OCI-LY7 (cell line): Measurements from ENCODE around the gene KANSL1. TPM values are rescaled to one million over a fixed set of nuclear protein-coding genes. Genes with fewer than 3 reads are reported as not detected.
"Not testable (repeated sequence)": the region's sequence is repeated elsewhere in the genome, so short reads cannot be mapped to it uniquely, and the experiment has no call there.

ENCODE experiments used
- BruUV-seq: library from RNA; stranded (reverse); fragments of 400-500 nt; replicated peaks from 2 replicates; lab custom pipeline; 2021; lab: Mats Ljungman, UMichigan
- CTCF ChIA-PET: fragments of 300-600 bp; sonication (Branson Sonifier 250); formaldehyde crosslinking; loops from one replicate; lab custom pipeline; 2022; ENCODE audit warnings: antibody characterized with exemption; ENCODE audit not compliant: unreplicated experiment; lab: Charles Lee
- POLR2A ChIA-PET: fragments of 300-600 bp; sonication (Branson Sonifier 250); formaldehyde crosslinking; loops from one replicate; lab custom pipeline; 2022; ENCODE audit warnings: antibody characterized with exemption; lab: Charles Lee
- DNase-seq: peaks from one replicate; pipeline ENCODE4 v3.0.0-alpha.2; 2015; ENCODE audit warnings: low spot score
- H2AFZ ChIP-seq: fragments of 200-600 bp; sonication (generic), shearing (Covaris generic); 2 replicates; pipeline ENCODE4 v1.6.1; 2014; ENCODE audit warnings: mild to moderate bottlenecking, antibody characterized with exemption, low read length, moderate library complexity
- H3K27ac ChIP-seq: fragments of 200-600 bp; sonication (generic); 2 replicates; pipeline ENCODE4 v1.5.1; 2014; ENCODE audit warnings: mixed run types, low read depth, mild to moderate bottlenecking, moderate library complexity, low read length, inconsistent platforms; ENCODE audit not compliant: poor library complexity, severe bottlenecking
- H3K36me3 ChIP-seq: fragments of 200-600 bp; sonication (generic); 2 replicates; pipeline ENCODE4 v1.6.1; 2014; ENCODE audit warnings: mild to moderate bottlenecking, antibody characterized with exemption, low read length, moderate library complexity, mixed read lengths; ENCODE audit not compliant: insufficient read depth
- H3K4me1 ChIP-seq: fragments of 200-600 bp; sonication (generic); 2 replicates; pipeline ENCODE4 v1.5.1; 2014; ENCODE audit warnings: mild to moderate bottlenecking, low read length; ENCODE audit not compliant: insufficient read depth, poor library complexity, severe bottlenecking
- H3K4me2 ChIP-seq: fragments of 200-600 bp; sonication (generic); 2 replicates; pipeline ENCODE4 v1.6.1; 2014; ENCODE audit warnings: mild to moderate bottlenecking, low read length
- H3K4me3 ChIP-seq: fragments of 200-600 bp; sonication (generic); 2 replicates; pipeline ENCODE4 v1.5.1; 2014; ENCODE audit warnings: mild to moderate bottlenecking, low read depth, low read length; ENCODE audit not compliant: poor library complexity, severe bottlenecking
- H3K79me2 ChIP-seq: fragments of 200-600 bp; sonication (generic); 2 replicates; pipeline ENCODE4 v1.6.1; 2016; ENCODE audit warnings: low read depth, mild to moderate bottlenecking, low read length, moderate library complexity, mixed read lengths; ENCODE audit not compliant: insufficient read depth
- H3K9me2 ChIP-seq: fragments of 200-600 bp; sonication (generic); 2 replicates; pipeline ENCODE4 v1.6.1; 2016; ENCODE audit warnings: mild to moderate bottlenecking, low read length, mixed read lengths; ENCODE audit not compliant: insufficient read depth
- H3K9me3 ChIP-seq: fragments of 200-600 bp; sonication (generic); 2 replicates; pipeline ENCODE4 v1.6.1; 2014; ENCODE audit warnings: mild to moderate bottlenecking, mixed run types, low read length, mixed read lengths
- H4K20me1 ChIP-seq: fragments of 200-600 bp; sonication (generic); 2 replicates; pipeline ENCODE4 v1.6.1; 2014; ENCODE audit warnings: mild to moderate bottlenecking, antibody characterized with exemption, low read length, moderate library complexity, mixed read lengths; ENCODE audit not compliant: insufficient read depth
- EZH2phosphoT487 ChIP-seq: fragments of 200-600 bp; sonication (generic); IDR thresholded peaks from 2 replicates; pipeline ENCODE4 v1.6.1; 2018; ENCODE audit warnings: low read depth, borderline replicate concordance, mild to moderate bottlenecking, mixed run types, antibody characterized with exemption, low read length, moderate library complexity, mixed read lengths
- intact Hi-C: fragments of 100-400 bp; cut with micrococcal nuclease; formaldehyde crosslinking; loops from one replicate; pipeline ENCODE4 v1.10.0; 2022; ENCODE audit not compliant: unreplicated experiment
- total RNA-seq, 2 experiments: library from RNA; depleted of rRNA in 1 of 2; stranded (reverse); fragments of >200 nt in 1 of 2; shearing (Covaris generic) in 1 of 2; gene quantifications; 2 replicates each; pipeline ENCODE4 v1.2.3, GENCODE V29; 2014 to 2022
- TF ChIP-seq, protein P1 (sequence below): fragments of 200-600 bp; sonication (generic); conservative IDR thresholded peaks from 2 replicates; pipeline ENCODE4 v1.5.1; 2014; ENCODE audit warnings: mild to moderate bottlenecking, antibody characterized with exemption, low read length, moderate library complexity, mixed read lengths

KANSL1 gene
- total RNA-seq, 2 experiments from 2014 or later: 96.9 to 129 TPM

GRCh38 chr17:46182961-46183360 lies 10.3 kb downstream of the KANSL1 start:
- TF ChIP-seq, protein P1, sequence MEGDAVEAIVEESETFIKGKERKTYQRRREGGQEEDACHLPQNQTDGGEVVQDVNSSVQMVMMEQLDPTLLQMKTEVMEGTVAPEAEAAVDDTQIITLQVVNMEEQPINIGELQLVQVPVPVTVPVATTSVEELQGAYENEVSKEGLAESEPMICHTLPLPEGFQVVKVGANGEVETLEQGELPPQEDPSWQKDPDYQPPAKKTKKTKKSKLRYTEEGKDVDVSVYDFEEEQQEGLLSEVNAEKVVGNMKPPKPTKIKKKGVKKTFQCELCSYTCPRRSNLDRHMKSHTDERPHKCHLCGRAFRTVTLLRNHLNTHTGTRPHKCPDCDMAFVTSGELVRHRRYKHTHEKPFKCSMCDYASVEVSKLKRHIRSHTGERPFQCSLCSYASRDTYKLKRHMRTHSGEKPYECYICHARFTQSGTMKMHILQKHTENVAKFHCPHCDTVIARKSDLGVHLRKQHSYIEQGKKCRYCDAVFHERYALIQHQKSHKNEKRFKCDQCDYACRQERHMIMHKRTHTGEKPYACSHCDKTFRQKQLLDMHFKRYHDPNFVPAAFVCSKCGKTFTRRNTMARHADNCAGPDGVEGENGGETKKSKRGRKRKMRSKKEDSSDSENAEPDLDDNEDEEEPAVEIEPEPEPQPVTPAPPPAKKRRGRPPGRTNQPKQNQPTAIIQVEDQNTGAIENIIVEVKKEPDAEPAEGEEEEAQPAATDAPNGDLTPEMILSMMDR: no peak
- TF ChIP-seq EZH2phosphoT487: no peak
- Histone ChIP-seq H3K27ac (no peak overlapping the region), H3K4me1 (peaks cover 62% of the 10 kb centered on the region), H3K36me3 (peaks cover 46% of the 10 kb centered on the region), H3K4me3 (no peak overlapping the region), H3K9me3 (no peaks in the 10 kb centered on the region), H4K20me1 (peaks cover 73% of the 10 kb centered on the region), H2AFZ (no peak overlapping the region), H3K9me2 (no peaks in the 10 kb centered on the region), H3K79me2 (peaks cover 100% of the 10 kb centered on the region), H3K4me2 (no peak overlapping the region)
- POLR2A ChIA-PET: interaction anchor here (0.6 to 0.7 kb wide), 2 partner anchors 27 to 36 kb away, joined by 4 to 5 read pairs; no protein-coding TSS in a partner anchor
- intact Hi-C loops: no loop called here
- CTCF ChIA-PET: no interaction called here
- DNase-seq: no peak
- no TSS peak for BruUV-seq

- intact Hi-C loops: no loop called here
- Histone ChIP-seq H3K4me3 (no peak overlapping the region), H3K9me2 (no peaks in the 10 kb centered on the region), H3K4me2 (no peak overlapping the region), H3K4me1 (peaks cover 54% of the 10 kb centered on the region), H4K20me1 (peaks cover 70% of the 10 kb centered on the region), H3K27ac (no peak overlapping the region), H3K79me2 (peaks cover 100% of the 10 kb centered on the region), H2AFZ (no peak overlapping the region), H3K9me3 (no peaks in the 10 kb centered on the region), H3K36me3 (peaks cover 37% of the 10 kb centered on the region)
- ChIA-PET POLR2A (interaction anchor here (0.6 to 1.3 kb wide), 2 partner anchors 36 to 1027 kb away, joined by 6 to 12 read pairs; no protein-coding TSS in a partner anchor), CTCF (no interaction called here)
- TF ChIP-seq, protein P1: no peak
- TF ChIP-seq EZH2phosphoT487: no peak
- DNase-seq: no peak
- no TSS peak for BruUV-seq
Measured at GRCh38 chr17:46181940-46182339, 11.3 kb downstream of the KANSL1 start.

- Histone ChIP-seq H3K79me2 (peaks cover 100% of the 10 kb centered on the region), H3K4me1 (peaks cover 54% of the 10 kb centered on the region), H4K20me1 (peaks cover 71% of the 10 kb centered on the region), H3K36me3 (peaks cover 36% of the 10 kb centered on the region)
- H3K27ac ChIP-seq, intact Hi-C loops, H2AFZ ChIP-seq, BruUV-seq, H3K4me2 ChIP-seq, H3K9me3 ChIP-seq, DNase-seq, H3K9me2 ChIP-seq, H3K4me3 ChIP-seq: not testable (repeated sequence)
- ChIA-PET CTCF (interaction anchor here (0.6 kb wide), 1 partner anchor 183 kb away, joined by 3 read pairs; no protein-coding TSS in a partner anchor), POLR2A (interaction anchor here (0.9 to 1.4 kb wide), 3 partner anchors 12 to 56 kb away, joined by 4 to 6 read pairs (median 5); no protein-coding TSS in a partner anchor)
Measured at GRCh38 chr17:46181316-46181715, 11.9 kb downstream of the KANSL1 start.
